Measurements from ENCODE around the gene TNFRSF1A.
A peak's percentile ranks its signal among the peaks of the same experiment; 100 is the strongest.

The TNFRSF1A gene

DNA sequence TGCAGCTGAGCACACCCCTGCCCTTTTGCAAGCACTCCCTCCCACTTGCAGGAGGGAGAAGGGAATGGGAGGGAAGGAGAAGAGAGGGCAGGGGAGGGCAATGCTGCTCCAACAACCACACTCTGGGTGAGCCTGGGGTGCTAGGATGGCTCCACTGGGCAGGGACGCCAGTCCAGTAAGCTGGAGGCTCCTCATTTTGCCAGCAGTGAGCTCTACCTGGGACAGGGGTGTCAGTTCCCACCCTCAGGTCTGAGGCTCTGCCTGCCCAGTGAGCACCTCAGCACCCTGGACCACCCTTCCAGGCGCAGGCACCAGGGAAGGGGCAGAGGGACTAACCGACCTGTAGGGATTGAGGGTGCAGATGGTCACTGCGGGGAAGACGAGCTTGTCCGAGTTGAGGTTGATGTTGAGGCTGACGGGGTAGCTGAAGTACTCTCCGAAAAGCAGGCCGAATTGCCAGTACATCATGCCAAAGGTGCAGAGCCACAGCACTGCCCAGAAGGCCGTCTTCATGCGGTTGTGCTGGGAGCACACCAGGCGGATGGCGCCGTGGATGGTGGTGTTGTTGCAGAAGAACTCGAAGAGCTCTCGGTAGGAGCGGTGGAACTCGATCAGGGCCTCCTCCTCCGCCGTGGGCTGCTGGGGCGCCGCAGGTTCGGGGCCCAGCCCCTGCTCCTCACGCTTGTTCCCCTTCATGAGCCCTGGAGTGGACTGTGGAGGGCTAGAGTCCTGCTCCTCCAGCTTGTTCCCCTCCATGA is 32.3 kb upstream of the TNFRSF1A start:
- DNase-seq (ENCODE audit: low read depth, low spot score): no peak

- no peak for DNase-seq (ENCODE audit: low read depth, low spot score)
These were observed 31.3 kb upstream of the TNFRSF1A start for GRCh38 chr12:6373022-6373787.

- no peak for DNase-seq (ENCODE audit: low read depth, low spot score)
These were observed 30.6 kb upstream of the TNFRSF1A start for GRCh38 chr12:6372403-6373003.

GRCh38 chr12:6370994-6371754 is 29.3 kb upstream of the TNFRSF1A start:
- DNase-seq (ENCODE audit: low read depth, low spot score): peak; percentile 94

DNA sequence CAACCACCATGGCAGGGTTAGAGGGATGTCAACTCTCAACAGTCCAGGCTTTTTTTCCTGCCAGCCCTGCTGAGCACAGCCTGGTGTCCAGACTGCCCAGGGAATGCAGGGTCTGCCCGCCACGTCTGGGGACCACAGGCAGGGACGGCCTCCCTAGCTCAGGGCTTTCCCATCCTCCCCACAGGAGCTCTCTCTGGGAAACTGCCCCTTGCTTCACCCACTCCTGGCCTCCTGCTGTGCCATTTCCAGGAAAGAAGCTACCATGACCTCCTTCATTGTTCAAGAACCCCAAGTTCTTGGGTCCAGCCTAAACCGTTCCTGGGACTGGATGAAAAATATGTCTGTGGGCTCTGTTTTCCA is 28.7 kb upstream of the TNFRSF1A start:
- no peak for DNase-seq (ENCODE audit: low read depth, low spot score)

- no peak for DNase-seq (ENCODE audit: low read depth, low spot score)
These were observed 28.2 kb upstream of the TNFRSF1A start for GRCh38 chr12:6369916-6370575.

DNA sequence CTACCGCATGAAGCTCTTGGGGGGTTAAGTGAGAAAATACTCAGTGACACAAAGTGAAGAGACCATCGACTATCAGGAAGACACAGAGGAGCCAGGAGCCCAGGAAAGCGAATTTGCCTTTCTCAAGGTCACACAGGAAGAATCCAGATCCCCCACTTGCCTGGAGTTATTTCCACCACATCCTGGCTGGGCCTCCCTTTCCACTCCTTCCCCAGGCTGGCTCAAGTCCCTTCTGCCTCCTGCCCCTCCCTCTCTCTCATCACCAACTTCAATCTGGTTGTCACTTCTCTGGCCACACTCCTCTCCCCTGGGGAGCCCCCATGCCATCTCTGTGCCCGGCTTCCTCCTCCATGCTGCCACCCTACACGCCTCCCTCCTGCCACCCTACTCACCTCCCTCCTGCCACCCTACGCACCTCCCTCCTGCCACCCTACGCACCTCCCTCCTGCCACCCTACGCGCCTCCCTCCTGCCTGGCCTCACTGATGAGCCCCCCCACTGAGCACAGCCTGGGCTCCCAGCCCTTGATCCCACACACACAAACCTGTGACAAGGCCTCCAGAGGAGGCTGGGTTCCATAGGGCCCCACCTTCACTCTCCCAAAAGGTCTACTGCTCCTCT is 27.1 kb upstream of the TNFRSF1A start:
- no peak for DNase-seq (ENCODE audit: low read depth, low spot score)

GRCh38 chr12:6367969-6368892 is 26.4 kb upstream of the TNFRSF1A start:
- DNase-seq (ENCODE audit: low read depth, low spot score): no peak

DNA sequence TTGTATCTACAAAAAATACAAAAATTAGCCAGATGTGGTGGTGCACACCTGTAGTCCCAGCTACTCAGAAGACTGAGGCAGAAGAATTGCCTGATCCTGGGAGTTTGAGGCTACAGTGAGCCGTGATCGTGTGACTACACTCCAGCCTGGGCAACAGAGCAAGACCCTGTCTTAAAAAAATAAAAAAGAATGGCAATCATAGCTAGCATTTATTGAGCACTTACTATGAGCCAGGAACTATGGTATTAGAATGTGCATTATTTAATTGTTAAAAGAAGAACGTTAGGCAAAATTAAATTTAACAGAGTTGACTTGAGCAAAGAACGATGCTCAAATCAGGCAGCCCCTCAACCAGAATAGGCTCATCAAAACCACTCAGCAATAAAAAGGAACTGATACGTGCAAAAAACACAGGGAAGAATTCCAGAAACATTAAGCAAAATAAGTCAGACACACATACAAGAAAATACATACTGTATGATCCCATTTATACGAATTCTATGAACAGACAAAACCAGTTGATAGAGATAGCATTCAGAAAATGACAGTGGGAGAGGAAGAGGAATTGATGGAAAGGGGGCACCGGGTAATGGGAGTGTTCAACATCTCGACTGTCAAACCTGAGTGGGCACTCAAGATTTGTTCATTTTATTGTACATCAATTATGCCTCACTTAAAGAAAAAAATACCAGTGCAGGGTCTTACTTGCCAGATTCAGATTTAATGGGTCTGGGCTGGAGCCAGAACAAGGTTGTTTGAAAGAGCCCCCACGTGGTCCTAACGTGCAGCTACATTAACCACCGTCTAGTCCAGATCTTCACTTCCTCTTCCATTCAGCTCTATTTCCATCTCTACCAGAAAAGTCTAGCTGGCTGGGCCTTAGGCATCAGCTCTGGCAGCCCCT is 25.4 kb upstream of the TNFRSF1A start:
- DNase-seq (ENCODE audit: low read depth, low spot score): no peak

DNA sequence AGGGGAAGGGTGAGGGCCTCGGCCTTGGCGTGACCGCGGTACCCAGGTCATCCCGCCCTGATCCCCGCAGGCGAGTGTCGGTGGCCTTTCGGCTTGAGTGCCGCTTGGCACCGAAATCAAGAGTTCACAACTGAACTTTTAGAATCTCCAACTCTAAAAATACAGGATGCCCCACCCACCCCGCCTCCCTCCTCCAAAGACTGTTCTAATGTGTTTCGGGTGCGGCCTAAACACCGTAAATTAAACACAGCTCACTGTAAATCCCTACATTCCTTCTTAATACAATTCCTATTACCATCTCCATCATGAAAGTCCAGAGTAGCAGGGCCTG is 22.1 kb upstream of the TNFRSF1A start:
- no peak for DNase-seq (ENCODE audit: low read depth, low spot score)

- no peak for DNase-seq (ENCODE audit: low read depth, low spot score)
These were observed 21.6 kb upstream of the TNFRSF1A start for GRCh38 chr12:6363330-6364043.

DNA sequence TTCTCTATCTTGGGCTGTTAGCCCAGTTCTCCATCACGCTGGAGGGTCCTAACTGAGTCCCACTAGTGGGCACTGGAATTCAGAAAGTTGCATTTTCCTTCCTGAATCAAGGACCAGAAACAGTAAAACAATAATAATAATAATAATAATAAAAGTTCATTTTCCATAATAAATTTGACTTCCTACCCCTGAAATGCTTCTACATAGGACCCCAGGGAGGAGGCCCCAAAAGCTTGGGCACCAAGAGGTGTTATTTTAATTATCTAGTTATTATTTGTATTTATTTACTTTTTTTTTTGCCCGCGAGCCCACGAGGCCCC is 21.1 kb upstream of the TNFRSF1A start:
- no peak for DNase-seq (ENCODE audit: low read depth, low spot score)

DNA sequence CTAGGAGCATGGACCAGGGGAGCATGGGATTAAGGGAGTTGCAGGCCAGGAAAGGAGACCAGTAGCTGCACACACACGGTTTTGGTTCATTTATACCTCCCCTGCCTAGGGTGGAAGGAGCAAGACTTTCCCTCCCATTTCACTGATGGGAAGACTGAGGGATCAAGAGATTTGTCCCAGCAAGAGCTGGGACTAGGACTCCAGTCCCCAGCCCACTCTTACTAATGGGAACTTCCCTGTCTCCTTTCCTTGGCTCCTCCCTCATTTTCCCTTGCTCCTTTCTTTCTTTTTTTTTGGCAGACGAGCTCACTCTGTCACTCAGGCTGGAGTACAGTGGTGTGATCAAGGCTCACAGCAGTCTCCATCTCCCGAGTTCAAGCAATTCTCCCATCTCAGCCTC is 20.5 kb upstream of the TNFRSF1A start:
- no peak for DNase-seq (ENCODE audit: low read depth, low spot score)

- no peak for DNase-seq (ENCODE audit: low read depth, low spot score)
These were observed 20.0 kb upstream of the TNFRSF1A start for GRCh38 chr12:6361834-6362233.

DNA sequence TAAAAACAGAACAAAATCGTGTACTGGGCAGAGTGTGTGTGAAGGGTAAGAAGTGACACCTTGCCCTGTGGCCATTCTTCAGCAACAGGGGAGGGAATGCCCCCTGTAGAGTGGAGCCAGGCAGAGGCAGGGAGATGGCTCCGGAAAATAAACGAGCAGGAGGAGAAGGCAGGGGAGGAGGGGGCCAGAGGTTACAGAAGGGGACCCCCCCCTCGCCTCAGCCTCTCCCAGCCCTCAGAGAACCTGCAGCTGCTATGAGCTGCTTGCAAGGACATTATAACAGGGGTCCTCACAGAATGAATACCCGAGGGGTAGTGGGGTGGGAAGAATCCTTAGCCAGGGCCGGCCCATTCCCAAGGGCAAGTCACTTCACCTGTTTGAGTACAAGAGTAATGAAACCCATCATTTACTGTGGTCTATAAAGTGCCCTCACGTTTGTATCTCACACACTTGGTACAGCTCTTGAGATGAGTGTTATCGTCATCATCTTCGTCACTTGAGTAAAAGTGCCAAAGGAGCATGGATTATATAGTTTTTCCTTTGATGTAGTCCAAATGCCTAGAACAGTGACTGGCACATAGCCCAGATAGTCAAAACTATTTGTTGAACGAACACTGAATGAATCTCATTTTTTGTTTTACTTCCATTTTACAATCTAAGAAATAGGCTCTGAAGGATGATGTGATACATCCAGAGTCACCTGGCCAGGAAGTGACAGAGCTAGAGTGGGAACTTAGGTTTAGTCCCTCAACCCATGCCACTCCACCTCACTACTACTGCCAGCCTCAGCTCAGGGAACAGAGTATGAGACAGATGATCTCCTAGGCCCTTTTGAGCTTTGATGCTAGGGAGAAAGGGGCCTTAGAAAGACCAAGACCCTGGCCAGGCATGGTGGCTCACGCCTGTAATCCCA is 19.0 kb upstream of the TNFRSF1A start:
- DNase-seq (ENCODE audit: low read depth, low spot score): no peak

- no peak for DNase-seq (ENCODE audit: low read depth, low spot score)
These were observed 18.2 kb upstream of the TNFRSF1A start for GRCh38 chr12:6360080-6360571.

DNA sequence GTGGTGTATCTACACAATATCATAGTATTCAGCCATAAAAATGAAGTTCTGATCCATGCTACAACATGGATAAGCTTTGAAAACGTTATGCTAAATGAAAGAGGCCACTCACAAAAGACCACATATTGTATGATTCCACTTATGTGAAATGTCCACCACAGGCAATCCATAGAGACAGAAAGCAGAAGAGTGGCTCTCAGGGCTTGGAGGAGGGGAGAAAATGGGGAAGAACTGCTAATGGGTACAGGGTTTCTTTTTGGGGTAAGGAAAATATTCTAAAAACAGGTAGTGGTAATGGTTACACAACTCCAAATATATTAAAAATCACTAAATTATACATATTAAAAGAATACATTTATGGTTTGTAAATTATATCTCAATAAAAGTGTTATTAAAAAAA is 17.0 kb upstream of the TNFRSF1A start:
- DNase-seq (ENCODE audit: low read depth, low spot score): no peak

Measured in iPS DF 19.7 (cell line).